UCSD-AML1 (cell line): ENCODE results near the gene RFESD.
"Not testable (repeated sequence)": the region's sequence is repeated elsewhere in the genome, so short reads cannot be mapped to it uniquely, and the experiment has no call there.

Experiments
- DNase-seq: peaks from one replicate; lab custom pipeline; 2025; ENCODE audit not compliant: unreplicated experiment; lab: John Stamatoyannopoulos, UW

Gene RFESD

DNA sequence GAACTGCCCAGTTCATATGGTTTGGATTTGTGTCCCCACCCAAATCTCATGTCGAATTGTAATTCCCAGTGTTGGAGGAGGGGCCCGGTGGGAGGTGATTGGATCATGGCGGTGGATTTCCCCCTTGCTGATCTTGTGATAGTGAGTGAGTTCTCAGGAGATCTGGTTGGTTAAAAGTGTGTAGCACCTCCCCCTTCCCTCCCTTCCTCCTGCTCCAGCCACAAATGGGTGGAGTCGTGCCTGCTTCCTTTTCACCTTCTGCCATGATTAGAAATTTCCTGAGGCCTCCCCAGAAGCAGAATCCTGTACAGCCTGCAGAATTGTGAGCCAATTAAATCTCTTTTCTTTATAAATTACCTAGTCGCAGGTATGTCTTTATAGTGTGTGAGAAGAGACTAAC, 59.6 kb downstream of the RFESD start:
- not testable (repeated sequence) for DNase-seq

GRCh38 chr5:95707055-95707454, 60.5 kb downstream of the RFESD start:
- DNase-seq, result no peak
